HK-2 (cell line): Measurements from ENCODE around the gene RAD9A.

Experiments used
- DNase-seq: peaks from one replicate; pipeline ENCODE4 v3.0.0-alpha.2; 2018; ENCODE audit not compliant: unreplicated experiment

The RAD9A gene

DNA sequence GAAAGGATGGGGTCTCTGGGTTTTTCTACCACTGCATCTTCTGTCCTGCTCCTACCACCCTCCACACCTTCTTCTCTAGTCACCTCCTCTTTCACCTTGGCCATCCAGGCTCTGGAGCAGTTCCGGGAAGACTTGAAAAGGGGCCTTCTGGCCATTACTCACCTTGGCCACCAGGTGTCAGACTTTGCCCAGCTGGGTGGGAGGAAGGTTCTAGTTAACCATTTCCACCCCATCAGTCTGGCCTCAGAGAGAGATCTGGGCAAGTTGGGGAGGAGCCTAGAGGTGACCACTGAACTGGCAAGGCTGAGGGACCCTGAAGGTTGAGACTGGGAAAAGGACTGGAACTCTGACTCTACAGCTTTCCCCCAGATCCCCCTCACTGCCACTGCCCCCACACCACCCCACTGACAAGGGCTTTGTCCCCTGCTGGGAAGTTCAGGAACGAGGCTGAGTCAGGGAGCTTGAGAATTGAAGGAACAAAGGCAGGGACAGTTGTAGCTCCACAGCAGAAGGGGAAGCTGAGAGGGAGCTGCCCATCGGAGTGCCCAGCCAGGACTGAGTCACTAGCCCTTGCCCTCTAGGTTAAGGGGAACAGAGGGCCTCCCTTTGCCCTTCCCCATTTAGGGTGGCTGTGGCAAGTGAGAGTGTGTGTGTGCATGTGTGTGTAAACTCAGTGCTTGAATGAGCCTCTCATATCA is 34.8 kb upstream of the RAD9A start:
- peak; percentile 75 for DNase-seq

DNA sequence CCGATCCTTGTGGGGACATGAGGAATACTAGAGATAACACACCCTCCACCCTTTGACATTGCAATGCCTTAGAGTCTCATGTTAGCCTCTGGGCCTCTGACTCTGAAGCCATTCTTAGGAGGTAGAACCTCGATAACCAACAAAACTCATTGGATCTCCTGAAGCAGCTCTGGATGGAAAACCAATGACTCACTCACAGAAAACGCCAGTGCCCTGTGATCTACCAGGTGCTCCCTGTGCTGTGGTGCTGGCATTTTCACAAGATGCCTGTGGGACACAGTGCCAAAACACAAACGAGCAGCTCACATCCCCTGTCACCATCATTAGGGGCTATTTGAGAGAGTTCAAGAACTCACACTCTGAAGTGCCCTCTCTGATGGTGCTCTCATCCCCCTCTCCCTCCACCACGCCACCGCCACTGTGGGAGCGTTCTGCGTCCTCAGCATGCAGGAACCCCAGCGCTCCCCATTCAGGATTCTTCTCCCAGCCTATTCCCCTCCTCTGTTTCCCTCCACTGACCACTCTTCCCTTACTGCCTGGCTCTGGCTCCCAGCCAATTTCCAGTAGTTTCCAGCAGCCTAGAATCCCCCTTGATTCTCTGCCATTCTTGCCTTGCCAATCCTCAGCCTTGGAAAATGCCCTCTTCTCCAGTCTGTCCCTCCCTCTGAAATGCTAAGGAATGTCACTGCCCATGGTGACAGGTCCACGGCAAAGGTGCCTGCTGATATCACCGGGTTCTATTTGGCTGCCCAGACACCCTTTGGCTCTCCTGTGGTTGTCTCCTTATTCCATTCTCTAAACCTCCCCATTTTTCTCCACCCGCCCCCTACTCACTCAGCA is 33.7 kb upstream of the RAD9A start:
- DNase-seq = no peak

DNA sequence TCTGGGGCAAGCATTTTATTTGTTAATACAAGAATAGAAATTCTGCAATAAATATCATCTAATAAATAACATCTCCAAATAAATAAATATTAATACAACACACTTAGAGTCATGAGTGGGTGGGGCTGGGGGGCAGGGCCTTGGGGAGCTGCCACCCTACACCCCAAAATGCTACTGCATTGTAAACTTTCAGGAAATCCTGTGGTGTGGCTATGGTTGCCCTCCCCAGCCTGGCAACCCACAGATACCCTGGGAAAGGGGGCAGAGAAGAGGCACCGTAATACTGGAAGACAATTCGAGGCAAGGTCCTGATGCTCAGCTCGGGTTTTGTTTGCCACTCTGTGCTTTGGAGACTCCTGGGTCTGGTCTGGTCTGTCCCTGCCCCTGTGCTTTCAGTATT is 27.6 kb upstream of the RAD9A start:
- no peak for DNase-seq

DNA sequence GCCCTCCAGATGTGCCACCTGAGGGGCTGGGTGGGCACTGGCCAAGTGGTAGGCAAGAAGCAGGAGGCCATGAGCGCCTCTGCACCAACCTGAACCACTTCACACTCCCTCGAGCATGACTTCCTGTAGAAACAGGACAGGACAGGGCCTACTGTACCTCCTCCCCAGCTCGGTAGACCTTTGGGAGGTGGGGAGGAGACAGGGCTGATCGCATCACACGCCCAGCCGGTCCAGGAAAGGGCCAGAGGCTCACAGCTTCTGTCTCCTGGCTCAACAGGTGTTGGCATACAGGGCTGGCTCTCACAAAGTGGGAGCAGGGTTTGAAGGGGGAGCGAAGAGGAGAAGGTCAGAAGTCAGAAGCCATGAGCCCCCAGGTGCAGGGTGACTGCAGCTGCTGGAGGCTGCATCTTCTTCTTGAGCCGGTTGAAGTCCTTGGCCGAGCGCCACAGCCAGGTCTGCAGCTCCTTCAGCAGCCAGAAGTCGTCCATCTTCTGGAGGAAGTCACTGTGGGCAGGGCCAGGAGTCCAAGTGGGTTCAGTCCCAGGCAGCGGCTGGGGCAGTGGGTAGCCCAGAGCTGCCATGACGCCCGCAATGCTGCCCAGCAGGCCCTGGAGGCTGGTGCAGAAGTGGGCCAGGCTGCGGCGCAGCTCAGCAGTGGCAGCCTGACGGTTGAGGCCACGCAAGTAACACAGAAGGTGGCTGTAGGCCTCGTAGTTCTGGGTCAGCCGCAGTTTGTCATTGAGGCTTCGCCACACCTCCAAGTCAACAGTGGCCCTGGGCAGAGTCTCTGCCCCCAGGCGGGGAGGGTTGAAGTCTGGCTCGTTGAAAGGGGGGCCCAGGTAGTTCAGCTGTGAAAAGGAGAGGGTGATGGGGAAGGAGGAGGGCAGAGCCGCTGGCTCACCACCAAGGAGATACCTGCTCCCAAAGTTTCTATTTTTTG is 26.7 kb upstream of the RAD9A start:
- DNase-seq = no peak

DNA sequence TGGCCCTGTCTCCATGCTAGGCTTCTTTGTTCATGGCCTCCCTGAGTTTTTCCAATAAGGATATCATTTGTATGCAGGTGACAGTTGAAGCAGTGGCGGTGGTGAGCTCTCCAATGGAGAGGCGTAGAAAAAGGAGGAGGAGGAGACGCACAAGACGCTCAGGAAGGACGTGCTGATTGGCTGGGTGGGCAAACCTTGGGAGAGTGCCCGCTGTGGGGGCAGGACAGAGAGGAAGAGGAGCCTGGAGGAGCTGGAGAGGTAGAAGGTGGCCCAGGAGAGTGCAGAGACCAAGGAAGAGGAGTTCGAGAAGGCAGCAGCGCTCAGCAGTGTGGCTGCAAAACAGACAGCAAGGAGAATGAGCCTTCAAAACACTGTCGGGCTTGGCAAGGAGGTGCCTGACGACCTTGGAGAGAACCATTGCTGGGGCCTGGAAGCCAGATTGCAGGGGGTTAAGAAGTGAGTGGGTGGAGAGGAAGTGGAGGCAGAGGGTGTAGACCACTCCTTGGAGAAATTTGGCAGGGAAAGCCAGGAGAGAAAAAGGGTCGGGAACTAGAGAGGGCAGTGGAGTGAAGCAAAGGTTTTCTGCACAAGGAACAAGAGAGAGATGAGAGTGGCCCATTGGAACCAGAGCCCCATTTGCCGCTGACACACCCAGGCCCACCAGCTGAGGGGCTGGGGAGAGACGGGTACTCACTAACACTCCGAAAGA is 25.9 kb upstream of the RAD9A start:
- no peak for DNase-seq

DNA sequence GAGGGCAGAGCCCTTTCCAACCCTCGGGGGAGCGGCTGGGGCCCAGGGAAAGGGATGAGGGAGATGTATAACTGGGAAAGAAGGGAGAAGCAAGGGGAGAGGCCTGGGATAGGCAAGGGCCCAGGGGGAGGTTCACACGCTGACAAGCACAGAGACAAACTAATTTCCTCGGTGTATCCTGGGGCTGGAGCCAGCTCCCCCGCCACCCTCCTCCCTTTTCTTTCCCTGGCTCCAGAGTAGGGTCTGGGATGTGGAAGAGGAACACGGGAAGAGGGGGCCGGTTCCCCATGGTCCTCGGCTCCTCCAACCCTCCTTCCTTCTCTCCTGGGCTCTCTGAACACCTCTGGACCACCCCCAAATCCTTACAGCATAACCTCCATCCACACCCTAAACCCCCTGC is 25.2 kb upstream of the RAD9A start:
- no peak for DNase-seq

DNA sequence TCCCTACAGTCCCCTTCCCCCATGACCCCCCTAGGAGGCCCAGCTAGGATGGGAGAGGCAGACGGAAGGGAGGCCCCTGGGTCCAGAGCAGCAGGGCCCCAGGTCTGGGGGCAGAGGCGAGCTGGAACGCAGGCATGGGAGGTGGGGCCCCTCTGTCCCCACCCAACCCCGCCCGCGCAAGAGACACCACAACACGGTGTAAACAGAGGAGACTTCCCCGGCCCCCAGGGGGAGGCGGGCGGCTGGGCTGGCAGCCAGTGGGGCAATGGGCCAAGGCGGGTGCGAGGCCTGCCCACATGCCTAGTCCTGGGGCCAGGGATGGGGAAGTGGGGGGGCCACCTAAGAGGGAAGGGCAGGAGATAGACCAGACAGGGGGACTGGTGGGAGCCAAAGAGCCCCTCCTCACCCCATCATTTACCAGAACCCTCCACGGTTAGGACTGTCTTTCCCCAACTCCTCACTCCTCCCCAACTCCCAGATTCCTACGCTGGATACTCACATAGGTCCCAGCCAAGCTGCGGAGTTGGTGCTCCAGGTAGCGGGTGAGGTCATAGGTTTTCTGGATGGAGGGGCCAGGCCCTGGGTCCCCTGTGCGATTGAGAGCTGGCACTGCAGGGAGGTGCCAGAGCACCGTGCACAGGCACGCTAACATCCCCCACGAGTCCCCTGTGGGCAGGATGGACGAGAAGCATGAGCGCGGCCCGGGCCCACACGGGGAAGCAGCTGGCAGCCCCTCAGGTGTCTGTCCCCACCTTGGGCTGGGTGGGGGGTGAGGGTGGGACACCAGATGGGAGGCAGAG is 24.6 kb upstream of the RAD9A start:
- DNase-seq = no peak

DNA sequence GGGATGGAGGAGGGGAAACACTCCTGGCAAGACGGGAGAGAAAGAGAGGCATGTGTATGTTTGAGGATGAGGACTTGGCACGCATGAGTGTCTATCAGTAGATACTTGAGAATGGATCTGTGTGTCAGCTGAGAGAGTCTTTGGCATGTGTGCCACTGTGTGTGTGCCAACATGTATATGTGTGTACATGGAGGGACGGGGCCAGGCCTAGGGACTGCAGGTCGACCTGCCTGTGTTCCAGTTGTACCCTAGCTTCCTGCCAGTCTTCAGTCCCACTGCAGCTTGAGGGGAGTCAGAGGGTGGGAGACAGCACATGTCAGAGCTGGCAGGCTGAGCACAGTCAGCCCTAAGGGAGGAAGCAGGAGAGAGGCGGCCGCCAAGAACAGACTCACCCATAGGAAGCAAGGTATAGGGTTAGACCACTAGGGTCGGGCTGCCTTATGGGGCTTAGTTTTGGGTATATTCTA is 24.0 kb upstream of the RAD9A start:
- DNase-seq = no peak

DNA sequence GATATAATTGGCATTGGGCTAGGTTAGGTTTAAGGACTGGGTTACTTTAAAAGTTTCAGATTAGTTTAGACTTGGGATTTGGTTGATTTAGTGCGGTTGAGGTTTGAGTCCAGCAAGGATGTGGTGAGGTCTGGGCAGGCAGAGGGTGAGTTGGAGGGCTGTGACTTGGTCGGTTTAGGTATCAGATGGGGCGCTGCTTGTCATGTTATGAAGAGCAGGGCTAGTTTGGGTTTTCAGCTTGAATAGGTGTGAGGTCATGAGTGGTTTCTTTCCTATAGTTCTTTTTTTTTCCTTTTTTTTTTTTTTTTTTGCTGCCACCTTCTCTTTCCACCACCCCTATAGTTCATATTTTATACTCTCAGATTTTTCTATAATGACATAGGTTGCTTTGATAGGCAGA is 23.2 kb upstream of the RAD9A start:
- no peak for DNase-seq

DNA sequence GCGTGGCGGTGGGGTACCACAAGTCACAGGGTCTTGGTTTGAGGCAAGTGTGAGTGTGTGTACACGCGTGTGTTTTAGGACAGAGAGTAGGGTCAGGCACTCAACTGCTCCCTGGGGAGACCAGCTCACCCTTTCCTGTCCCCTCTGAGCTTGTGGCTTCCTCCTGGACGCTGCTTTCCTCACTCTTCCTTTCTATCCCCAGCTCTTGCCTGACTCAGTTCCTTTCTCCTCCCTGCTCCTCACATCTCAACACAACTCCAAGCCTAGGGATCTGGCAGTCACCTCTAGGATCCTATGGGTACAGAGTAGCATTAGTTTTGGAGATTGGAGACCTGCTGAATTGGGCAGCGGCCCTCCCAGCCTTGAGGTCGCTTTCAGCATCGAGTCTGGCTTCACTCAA is 22.5 kb upstream of the RAD9A start:
- no peak for DNase-seq

DNA sequence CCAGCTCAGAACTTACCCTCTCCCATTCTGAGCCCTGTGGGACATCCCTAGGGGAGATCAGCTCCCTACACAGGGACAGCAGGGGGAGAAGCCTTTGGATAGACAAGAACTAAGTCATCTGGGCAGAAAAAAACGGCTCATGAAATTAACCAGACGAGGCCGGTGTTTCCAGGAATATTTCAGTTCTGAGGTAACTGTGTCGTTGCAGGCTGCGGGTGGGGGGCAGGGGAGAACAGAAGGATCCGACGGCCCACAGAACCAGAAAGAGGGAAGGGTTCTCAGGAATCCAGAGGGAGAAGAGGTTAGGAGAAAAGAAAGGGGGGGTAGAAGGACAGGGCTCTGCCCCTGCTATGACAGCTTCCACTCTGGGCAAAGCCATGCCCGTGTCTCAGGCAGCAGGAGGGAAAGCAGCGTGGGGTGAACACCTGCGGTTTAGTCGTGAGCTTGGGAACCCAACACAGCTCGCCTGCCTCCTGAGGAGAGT is 21.9 kb upstream of the RAD9A start:
- no peak for DNase-seq

DNA sequence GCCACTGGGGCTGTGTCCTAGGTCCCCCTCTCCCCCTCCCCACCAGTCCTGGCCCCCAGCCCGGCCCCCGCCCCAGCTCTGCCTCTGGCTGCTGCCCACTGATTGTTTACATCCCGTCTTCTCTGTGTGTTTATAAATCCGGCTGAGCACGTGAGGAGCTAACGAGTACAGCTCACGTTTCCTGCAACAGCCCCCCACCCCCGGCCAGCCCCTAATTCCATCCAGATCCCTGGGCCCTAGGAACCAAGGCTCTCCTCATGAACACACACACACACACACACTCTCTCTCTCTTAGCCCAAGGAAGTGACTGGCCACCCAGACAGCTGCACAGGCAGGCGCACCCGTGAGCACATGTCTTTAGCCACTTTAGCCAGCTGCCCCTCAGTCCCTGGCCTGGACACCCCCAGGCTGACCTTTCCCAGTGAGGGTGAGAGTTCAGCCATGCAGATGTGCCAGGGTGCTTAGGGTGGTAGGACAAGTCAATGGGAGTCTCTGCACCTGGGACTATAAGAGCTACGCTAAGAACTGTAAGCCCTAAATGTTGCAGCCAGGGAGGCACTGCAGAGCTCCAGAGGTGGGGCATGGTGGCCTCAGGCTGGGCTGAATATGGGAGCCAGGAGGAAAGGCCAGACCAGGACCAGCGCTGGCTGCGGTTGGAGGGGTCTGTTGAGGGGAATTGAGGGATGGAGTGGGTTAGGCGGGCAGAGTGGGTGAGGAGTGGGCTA is 21.3 kb upstream of the RAD9A start:
- no peak for DNase-seq

DNA sequence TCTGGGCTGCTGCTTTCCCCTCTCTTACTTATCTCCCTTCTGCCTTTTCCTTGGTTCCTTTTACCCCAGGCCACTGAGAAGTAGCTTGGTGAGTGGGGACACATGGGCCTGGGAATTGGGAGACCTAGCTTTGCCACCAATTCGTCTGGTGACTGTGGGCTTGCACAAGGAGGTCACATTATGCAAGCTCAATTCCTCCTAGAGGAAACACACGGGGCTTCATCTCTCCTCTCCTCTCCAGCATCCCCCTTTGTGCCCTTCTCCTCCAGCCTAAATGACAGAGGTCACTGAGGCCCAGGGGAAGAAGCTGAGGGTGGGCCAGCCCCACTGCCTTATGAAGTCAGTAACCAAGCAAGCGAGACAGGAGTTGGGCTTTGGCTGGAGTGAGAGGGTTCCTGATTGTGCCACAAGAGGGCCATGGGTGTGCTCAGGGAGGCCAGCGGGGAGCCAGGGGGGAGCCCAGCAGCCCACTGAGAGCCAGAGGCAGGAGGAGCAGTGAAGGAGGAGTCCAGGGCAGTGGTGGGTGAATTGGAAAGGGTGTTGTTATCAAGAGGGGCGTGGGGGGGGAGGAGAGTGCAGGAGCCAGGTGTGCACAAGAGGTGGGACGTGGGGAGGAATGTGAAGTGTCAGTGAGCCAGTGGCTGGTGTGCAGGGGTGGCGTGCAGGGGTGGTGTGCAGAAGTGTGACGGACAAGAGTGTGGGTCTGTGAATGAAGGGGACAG is 20.4 kb upstream of the RAD9A start:
- no peak for DNase-seq

DNA sequence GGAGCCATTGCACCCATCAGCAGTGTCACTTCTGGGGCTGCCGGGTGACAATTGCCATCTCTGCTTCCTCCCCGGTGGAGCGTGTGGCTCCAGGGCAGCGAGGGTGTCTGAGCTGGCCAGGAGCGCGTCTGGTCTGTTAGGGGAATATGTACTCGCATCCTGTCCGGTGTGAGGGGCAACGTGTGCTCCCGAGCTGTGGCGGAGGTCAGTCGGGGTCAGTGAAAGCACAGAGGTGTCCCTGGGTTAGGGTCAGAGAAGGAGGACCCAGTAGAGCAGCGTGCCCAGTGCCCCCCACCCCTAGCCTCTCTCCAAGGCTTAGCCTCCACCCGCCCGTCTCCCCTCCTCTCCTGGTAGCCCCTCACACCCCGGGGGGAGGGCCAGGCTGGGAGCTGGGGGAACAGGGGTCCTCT is 19.9 kb upstream of the RAD9A start:
- DNase-seq = no peak

DNA sequence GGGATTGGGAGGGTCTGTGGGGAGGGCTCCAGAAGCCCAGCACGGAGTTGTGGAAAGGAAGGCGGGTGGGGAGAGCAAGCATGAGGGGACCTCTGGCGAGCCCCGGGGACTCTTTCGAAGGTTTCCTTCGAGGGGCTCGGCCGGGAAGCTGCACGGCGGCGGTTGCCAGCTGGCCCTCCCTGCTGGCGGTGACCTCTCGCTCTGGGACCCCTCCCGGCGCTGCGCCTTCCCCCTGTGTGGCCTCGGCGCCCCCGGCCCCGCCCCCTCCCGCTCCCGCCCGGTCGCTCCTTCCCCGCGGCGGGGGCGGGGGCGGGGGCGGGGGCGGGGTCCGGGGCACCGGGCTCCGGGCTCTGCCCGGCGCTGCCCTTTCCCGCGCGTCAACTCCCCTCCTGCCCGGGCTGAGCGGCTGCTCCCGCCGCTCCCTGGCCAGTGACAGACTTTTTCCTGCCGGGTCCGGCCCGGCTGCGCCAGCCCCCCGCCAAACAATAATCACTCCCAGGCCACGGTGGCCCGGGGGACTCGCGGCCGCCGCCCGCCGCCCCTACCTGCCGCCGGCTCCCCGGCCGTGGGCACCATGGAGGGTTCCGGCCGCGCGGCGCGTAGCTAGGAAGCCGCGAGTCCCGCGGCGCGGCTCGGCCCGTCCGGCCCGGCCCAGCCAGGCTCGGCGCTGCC is 19.3 kb upstream of the RAD9A start:
- no peak for DNase-seq

DNA sequence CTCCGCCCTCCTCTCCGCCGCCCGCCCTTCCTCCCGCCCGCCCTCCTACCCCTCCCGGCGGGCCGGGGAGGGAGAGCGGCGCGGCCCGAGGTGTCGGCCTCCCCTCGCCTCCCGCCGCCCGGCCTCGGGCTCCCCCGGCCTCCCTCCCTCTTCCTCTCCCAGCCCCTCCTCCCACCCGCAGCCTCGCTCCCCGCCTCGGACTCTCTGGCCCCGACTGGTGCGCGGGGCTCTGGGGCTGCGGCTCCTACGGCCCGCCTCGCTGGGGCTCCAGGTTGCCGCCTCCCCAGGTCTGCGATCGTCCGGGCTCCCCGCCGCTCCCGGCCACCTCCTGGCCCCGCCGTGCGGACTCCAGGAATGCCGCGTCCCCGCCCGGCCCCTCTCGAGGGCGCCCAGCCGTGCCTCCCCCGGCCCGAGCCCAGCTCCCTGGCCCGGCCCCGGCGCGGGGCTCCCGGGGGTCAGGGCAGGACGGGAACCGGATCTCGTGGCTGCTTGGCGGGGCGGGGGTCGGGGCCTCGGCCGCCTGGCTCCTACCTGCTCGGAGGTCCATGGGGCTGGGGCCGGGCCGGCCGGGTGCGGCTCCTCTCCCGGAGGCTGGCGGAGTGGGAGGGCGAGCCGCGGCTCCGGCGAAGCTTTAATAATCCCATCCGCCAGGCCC is 18.7 kb upstream of the RAD9A start, which contains the start of gene CLCF1:
Gene CLCF1 (minus strand): TSS at position 606 of the 655 bp plus-strand sequence. CDS start 59 bp downstream, at position 547.
- DNase-seq = no peak

DNA sequence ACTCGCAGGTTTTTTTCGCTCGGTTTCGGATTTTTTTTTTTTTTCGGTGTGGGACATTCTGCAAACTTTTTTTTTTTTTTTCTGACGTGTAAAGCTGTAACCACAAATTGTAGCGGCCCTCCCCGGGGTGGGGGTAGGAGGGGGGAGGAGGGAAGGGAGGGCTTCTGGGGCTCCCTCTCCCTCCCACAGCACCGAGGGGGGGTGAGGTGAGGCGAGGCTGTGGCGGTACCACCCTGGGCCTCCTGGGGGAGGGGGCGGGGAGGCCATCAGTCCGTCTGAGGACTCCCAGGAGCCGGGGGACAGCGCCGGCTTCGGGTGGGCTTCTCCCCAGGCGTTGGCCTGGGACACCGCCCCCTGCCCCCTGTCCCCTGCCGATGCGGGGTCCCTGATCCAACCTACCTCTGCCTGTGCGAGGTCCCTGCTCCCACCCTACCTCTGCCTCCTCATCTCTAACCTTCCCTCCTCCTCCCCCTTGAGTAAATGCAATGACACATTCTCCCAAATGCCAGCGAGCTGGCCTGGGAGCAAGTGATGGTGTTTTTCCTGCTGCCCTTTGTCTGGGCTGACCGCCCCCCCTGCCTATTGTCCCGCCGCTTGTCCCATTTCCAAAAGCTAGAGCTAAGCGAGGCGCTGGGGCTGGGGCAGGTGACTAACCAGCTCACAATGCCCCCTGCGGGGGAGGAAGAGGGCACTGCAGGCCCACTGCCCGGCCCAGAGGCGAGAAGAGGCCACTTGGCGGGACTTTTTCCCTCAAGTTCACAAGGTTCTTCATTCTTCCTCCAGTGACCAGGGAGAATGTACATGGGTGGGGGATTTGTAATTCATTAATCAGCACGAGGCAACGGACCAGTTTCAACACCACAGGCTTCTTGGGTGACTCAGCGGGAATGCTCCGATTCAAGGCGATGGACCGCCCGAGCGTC is 17.9 kb upstream of the RAD9A start:
- DNase-seq = peak; percentile 95
